Stimulated activated CD4-positive, alpha-beta T cell treated with anti-CD3 and anti-CD28 coated beads, Interleukin-1b, Interleukin-23, amount 100 ng/mL, for 4 hours (primary cell): ENCODE results near the gene TMEM229B.

Experiments
- DNase-seq, 2 donors: peaks; one replicate each; pipeline ENCODE4 v3.0.0-alpha.2; 2020; ENCODE audit warnings: low read depth in 2 of 2

The TMEM229B gene

DNA sequence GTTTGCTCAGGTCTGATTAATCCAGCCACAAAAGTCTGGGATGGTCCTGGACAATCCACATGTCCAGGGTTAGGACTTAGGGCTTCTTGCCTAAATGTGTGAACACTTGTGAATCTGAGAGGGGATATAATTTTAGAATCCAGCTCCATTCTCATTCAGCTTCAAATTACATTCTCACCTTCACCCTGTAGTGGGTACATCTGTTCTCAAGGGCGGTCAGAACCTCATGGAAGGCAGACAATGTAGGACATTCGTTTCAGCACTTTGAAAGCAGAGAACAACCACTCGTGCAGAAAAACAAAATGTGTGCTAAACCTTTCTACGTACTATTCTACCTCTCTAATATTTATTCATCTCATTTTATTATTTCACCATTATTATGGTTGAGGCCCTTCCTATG lies 1.2 kb downstream of the TMEM229B start:
- DNase-seq: no peak

DNA sequence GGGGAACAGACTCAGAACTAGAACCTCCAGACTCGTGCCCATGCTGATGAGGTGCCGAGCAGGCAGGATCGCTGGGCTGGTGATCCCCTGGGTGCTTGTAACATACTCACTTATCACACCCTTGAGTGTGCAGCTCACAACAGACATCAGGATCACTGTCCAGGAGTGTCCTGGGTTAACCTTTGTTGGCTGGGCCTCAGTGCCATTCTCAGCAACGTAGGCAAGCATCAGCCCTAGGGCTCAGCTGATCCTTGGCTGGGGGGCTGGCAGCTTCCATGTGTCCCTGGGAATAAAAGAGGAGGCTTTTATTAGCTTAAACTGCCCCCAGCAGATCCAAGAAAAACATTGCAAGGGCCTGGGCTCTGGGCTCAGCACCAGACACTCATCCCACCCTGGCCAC lies 1.6 kb downstream of the TMEM229B start:
- DNase-seq: no peak

DNA sequence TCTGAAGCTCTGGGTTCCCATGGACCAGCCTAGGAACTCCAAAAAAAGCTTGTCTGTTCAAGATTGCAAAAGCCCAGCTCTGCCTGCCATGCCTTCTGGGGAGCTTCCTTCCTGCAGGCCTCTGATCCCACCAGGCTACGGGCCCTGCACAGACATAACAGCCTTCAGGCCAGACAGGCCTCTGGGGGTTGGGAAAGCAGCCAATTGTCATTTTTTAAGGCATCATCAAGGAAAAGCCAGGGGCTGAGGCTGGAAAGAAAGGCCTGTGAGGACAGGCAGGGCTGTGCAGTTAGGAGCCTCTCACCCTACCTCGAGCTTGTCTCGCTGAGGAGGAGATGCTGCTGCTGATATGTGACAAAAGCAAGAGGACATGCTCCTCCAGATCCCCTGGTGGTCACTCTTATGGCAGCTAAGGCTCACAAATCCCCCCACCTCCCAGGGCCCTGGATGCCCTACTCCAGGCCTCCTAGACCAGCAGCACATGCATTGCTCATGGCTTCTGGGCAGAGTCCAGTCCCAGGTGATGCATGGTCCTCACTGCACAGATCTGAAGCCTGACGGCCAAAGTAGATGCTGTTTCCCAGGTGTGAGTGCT lies 2.9 kb downstream of the TMEM229B start:
- DNase-seq: no peak

DNA sequence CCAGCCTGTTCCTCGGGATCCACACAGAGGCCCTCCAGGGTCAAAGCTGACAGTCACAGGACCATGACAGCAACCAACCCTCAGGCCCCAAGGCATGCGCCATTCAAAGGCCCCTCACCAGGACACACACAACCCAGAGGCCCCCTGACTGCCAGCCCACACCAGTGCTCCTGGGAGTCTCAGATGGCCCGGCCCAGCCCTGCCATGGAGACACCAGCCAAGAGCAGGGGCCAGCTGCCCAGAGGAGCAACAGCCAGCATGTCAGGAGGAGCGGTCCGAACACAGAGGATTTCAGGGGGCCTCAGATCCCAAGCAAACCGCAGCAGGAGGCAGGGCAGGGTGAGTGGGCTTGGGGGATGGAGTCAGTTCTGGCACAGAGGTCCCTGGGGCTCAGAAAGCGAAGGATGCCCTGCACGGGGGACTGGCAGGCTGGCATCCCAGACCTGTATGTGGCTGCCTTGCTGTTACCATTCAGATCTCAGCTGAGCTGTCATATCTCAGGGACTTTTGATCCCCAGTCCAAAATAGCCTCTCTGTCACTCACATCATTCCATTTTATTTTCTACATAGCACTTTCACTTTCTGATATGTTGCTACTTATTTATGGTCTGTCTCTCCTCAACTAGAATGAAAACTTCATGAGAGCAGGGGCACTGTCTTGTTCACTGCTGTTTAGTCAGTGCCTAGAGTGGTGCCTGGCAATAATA lies 4.8 kb downstream of the TMEM229B start:
- DNase-seq: no peak

DNA sequence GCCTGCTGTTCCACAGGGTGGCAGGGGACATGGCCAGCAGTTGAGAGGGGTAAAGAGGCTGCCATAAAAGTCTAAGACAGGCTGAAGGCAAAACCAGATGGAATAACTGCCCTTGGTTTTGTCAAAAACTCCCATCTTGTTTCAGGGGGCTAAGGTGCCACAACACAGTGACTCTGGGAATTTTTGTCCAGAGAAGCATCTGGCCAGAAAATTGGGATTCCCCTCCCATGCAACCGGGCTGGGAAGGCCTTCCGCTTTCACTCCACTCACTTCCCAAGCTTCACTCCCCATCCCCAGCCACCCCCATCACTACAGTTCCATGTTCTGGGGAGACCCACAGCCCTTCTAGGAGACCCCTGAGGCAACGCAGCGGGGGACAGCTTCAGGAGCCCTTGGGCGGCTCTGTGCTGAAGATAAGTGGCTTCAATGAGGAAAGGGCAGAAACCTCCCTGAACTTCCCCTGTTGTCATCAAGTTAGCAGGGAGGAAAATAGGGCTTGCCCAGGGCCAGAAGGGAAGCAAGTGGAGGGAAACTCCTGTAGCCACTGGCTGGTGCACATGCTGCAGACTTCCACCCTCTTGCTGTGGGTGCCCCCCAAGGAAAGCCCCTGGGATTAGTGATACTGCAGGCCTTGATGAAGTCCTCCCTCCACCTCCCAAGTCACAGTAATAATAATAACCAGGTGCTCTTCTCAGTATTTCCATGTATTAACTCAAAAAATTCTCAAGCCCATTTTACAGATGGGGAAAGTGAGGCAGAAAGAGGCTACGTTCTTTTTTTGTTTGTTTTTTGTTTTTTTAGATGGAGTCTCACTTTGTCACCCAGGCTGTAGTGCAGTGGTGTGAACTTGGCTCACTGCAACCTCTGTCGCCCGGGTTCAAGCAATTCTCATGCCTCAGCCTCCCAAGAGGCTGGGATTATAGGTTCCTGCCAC lies 6.0 kb downstream of the TMEM229B start:
- DNase-seq: no peak

DNA sequence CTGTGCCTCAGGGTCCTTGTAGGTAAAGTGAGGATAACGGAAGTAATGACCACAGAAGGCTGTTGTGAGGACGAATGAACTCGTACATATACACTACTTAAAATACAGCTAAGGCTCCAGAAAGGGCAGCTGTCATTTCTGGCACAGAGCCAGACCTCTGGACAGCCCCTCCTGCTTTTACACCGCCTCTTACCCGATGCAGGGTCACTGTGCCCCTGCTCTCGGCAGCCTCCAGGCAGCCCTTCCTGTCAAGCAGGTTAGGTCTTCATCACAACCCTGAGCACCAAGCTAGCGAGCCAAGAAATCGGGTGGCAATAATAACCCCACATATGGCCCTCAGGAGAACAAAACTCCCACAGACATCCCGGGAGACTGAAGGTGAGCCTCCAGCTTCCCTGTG lies 8.5 kb downstream of the TMEM229B start:
- DNase-seq: no peak

DNA sequence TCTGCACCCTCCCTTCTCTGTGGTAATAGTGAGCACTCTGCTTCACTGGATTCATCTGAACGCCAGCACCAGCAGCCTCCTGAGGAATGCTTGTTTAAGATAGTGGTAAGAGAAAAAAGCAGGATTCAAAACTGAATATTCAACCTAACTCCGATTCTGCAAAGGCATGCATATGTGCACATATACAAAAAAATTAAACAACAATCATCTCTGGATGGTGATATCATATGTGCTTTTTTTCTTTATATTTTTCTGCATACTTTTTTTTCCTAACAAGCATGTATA lies 9.8 kb downstream of the TMEM229B start:
- no peak for DNase-seq

DNA sequence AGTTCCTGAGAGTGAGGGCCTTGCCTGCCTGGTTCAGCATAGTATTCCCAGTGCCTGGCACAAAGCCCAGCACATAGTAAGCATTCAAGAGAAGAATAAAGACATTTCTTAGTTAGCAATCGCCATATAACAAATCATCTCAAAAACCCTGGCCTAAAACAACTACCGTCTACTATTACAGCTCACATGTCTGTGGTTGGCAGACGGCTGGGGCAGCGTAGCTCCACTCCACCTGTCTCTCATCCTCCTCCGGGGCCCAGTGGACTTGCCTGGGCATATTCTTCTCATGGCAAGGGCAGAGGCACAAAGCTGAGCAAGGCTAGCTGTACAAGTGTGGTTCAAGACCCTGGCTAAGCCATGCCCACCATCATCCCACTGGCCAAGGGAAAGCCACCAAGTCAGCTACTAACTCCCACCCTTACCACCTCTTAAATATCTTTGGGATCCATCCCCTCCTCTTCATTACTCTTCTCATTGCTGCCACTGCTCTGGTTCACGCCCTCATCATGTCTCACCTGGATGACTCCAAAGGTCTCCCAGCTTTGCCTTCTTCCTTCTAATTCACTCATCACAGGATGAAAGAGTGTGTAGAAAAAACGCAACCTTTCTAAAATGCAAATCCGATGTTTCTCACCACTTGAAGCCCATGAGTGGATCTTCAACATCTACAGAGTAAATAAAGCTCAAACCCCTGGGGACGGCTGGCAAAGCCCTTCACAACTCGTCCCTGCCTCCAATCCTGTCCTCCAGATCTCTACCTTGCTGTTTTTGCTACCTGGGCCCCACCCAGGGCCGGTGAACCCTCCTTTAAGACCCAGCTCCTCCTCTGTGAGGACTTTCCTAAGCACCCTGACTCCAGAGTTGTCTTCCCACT lies 10.4 kb downstream of the TMEM229B start:
- no peak for DNase-seq

DNA sequence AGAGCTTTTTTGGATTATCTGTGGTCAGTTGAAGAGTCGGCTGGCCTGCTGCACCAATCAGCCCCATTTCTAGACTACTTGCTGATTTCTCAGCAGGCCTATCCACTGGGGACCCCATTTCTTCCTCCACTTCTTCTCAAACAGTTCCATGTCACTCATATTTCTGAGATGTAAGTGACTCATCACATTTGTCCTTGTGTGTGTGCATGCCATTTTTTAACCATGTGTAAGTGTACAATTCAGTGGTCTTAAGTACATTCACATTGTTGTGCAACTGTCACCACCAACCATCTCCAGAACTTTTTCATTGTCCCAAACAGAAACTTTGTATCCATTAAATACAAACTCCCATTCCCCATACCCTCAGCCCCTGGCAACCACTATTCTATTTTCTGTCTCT lies 14.2 kb downstream of the TMEM229B start:
- no peak for DNase-seq

DNA sequence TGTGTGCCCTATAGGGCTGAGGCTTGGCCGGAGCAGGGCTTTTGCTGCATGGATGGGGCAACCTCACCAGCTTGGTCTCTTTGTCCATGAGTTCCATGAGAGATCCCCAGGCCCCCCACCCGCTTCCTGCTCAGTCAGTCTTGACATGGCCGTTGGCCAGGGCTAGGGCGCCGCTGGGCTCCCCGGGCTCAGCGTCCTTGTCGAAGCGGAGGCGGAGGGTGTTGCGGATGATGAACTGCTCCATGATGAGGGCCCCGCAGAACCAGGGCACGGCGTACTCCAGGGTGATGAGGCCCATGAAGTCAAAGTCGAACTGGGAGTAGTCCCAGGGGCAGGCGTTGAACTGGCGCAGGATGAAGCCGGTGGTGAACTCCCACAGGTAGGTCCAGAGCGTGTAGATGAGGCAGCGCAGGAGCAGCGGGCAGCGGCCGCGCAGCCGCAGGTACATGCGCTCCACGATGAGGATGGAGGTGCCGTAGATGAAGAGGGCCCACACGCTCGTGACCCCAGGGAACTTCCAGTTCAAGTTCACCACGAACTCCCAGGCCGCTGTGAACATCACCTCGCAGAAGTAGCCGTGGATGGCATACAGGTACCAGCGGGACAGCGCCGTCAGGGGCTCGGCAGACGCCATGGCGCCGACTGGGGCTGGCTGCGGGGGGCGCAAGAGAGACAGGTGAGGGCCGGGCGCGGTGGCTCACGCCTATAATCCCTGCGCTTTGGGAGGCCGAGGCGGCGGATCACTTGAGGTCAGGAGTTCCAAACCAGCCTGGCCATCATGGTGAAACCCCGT lies 15.0 kb downstream of the TMEM229B start:
- no peak for DNase-seq

DNA sequence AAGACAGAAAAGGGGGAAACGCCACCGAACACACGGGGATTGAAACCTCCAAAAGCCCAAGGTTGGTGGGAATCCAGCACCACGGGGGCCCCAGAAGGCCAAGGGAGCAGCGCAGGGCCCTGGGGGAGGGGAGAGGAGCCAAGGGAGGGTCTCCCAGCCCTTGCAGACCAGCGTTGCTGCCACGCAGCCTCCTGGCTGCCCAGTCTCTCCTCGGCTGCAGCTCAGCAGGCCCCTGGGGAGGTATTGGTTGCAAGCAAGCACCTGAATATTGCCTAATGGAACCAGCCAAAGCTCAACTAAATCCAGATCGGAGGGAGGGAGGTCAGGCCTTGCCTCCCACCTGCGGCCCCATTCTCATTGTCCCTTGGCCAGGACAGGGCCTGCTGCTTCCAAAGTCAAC lies 15.8 kb downstream of the TMEM229B start:
- DNase-seq: no peak

DNA sequence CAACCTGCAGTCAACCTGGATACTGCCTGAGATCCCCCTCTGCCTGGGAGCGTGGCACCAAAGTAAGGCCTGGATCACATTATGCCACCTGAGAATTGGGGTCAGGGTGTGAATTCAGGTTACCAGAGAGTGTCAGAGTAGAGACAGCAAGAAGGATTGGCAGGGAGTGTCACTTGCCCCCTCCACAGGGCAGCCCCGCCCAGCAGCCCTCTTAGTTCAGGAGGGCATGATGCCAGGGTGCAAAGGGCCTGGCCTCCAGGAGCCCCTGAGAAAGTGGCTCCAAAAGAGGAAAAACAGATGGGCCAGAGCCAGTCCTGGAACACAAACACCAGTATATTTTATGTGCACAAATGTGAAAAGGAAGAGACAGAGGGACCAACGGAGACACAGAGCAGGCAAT lies 18.6 kb downstream of the TMEM229B start:
- no peak for DNase-seq

DNA sequence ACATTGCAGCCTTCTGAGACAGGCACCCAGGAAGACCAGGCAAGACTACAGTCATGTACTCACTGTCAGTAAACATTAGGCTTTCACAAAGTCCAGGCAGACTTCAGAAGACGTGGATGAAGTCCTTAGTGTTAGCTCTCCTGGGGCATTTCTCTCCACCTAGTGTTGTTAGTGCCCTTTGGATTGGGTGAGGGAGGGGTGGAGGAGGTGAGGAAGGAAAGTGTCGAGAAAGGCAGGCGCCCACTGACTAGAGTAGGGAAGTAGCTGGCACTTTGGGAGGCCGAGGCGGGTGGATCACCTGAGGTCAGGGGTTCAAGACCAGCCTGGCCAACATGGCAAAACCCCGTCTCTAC lies 20.2 kb downstream of the TMEM229B start:
- DNase-seq: no peak

DNA sequence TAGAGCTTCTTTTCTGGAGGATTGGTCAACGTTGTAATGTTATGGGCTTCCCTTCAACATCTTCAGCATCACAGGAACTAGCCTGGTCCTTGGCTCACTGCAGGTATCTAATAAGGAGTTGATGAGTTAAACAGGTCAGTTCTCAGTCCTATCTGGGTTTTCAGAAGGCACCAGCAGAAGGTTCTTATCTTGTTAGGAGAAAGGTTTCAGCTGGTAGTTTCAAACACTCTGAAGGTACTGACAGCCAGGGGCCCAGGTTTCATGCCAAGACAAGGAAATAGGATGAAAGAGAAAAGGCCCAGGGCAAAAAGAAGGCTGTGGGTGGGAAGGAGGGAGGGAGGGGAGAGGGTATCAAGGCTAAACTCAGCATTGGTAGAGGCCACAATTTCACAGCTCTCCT lies 21.4 kb downstream of the TMEM229B start:
- no peak for DNase-seq

DNA sequence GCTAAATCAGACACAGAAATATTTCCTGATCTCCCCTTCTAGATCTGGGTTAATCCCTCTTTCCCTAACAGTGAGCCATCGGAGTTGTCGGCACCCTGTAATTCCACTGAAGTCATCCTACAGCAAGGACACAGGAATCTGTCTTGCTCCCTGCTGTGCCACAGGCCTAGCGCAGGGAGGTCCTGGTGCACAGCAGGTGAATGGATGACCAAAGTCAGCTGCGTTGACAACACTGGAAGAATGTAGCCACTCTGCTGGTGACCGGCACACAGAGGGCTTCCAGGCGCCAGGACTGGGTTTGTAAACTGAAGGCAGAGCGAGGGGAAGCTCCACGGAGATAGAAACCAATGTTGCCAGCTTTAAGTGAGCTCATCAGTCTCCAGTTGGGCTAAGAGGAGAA lies 23.6 kb downstream of the TMEM229B start:
- DNase-seq: no peak

DNA sequence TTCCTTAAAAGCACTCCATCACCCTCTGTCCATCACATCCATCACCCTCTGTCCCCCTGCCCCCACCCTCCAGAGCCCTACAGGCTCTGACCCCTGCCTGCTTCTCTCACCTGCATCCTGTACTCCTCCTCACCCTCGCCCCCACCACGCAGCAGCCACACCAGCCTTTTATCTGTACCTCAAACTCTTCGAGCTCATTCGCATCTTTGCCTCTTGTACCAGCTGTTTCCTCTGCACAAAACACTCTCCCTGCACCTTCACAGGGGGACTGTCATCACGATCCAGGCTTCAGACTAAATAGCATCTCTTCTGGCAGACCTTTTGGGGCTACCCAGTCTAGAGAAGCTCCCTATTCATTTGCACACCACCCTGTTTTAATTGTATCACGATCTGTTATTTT lies 24.1 kb downstream of the TMEM229B start:
- no peak for DNase-seq

DNA sequence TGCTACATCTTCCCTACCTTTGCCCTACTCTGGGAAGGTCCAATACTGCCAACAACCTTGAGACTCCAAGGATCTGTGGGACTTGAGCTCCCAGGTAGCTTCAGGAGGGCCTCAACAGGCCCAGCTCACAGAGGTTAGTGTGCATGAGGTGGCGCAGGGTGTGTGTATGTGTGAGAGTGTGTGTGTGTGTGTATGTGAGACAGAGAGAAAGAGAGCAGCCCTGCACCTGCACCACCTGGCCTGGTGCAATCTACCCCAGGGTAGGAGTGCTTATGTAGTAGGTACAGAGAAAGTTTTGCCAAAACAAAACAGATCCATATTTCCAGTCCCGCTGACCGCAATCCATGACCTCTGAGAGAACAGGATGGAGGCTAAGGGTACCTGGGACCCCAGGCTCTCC lies 24.6 kb downstream of the TMEM229B start:
- no peak for DNase-seq

DNA sequence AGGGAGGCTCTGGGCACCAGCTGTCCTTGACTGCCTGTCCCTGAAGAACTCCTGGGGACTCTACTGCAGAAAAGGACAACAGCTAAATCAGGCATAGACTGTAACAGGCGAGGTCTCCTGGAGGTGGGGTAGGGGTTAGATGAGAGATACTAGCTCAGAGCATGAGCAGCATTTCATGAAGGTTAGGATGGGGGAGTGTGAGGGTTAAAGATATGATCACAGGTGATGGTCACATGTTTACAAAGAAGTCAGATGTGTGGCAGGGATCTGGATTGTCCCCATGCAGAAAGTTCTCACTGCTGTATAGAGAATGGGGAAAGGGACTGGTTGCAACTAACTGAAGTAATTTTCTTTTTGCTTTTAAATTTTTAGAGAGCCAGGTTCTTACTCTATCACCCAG lies 26.5 kb downstream of the TMEM229B start:
- no peak for DNase-seq

DNA sequence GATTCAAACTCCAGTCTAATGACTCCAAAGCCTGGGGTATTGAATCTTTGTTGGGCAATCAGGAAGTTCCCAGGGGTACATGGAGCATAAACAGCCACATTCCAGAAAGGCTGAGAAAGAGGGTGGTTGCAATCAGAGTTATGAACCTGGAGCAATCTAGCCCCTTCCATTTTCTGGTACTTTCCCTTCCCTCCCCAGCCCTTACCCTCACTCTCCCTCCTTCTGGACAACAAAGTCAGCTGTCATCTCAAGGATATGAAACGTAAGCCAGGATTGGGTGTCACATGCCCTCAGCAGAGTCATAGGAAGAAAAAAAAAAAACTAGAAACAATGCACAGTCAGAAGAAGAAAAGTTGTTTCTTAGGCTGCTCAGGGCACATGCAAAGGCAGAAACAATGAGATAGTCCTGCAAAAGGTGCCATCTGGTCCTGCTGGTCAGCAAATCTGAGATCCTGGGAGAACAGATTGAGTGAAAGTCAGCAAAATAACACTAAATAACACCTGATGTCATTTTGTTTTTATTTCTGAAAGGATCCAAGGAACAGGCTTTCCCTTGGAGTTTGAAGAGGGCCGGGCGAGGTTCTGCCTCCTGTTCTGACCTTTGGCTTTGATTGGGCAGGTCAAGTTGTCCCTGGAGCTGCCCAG lies 27.1 kb downstream of the TMEM229B start:
- no peak for DNase-seq

DNA sequence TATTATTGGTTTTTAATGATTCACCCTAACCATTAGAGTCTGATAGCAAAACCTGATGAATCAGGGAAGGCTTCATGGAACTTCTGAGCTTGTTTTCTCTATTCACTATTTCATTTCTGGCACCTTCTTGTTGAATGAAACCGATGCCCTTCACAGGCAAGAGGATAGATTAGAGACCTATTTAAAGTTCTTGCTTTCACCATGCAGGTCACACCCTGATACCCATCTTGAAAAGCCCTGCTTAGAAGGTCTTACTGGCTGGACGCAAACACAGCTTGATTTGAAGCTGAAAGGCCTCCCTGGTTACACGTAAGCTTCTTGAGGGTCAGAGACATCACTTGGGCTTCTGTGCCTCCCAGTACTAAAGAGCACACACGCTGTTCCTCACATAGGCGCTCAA lies 29.2 kb downstream of the TMEM229B start:
- DNase-seq: no peak

DNA sequence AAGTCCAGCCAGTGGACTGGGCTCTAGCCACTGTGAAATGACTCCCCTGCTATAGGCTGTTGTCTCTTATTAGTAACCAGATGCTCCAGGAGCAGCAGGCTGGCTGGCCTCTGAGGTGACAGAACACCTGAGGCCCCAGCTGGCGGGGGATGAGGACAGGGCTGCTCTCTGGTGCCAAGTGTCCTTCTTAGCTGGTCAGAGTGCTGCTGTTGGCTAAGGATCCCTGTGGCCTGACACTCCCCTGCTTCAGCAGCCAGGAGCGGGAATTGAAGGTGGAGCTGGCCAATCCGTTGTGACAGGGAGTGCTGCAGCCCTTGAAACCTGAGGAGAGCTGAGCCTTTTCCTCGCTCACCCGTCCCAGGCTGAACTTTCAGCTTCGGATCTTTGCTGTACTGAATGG lies 30.7 kb downstream of the TMEM229B start:
- no peak for DNase-seq
